Smooth muscle cell (in vitro differentiated cells): Measurements from ENCODE around the gene UNC13A. TPM values are rescaled to one million over a fixed set of nuclear protein-coding genes. Genes with fewer than 3 reads are reported as not detected.
"Not testable (repeated sequence)": the region's sequence is repeated elsewhere in the genome, so short reads cannot be mapped to it uniquely, and the experiment has no call there.

Source experiments
- DNase-seq: peaks from one replicate; lab custom pipeline; 2025; ENCODE audit not compliant: unreplicated experiment; lab: John Stamatoyannopoulos, UW
- H2AFZ ChIP-seq: fragments of 200-600 bp; sonication (generic); 2 replicates; pipeline ENCODE4 v1.6.0; 2016; ENCODE audit warnings: antibody characterized with exemption, low read depth, mild to moderate bottlenecking
- H3F3A ChIP-seq: fragments of 200-600 bp; sonication (generic); 2 replicates; pipeline ENCODE4 v1.6.0; 2017; ENCODE audit warnings: antibody characterized with exemption, low read depth
- H3K27ac ChIP-seq: fragments of 200-600 bp; sonication (generic); 2 replicates; pipeline ENCODE4 v1.5.1; 2016; ENCODE audit warnings: low read depth, mild to moderate bottlenecking
- H3K27me3 ChIP-seq: fragments of 200-600 bp; sonication (generic); 2 replicates; pipeline ENCODE4 v1.6.1; 2016; ENCODE audit warnings: low read depth, mild to moderate bottlenecking
- H3K36me3 ChIP-seq: fragments of 200-600 bp; sonication (generic); 2 replicates; pipeline ENCODE4 v1.5.1; 2016; ENCODE audit warnings: low read depth
- H3K4me1 ChIP-seq: fragments of 200-600 bp; sonication (generic); 2 replicates; pipeline ENCODE4 v1.5.1; 2016; ENCODE audit warnings: low read depth
- H3K4me2 ChIP-seq: fragments of 200-600 bp; sonication (generic); 2 replicates; pipeline ENCODE4 v1.6.0; 2016; ENCODE audit warnings: mild to moderate bottlenecking
- H3K4me3 ChIP-seq: fragments of 200-600 bp; sonication (generic); 2 replicates; pipeline ENCODE4 v1.5.1; 2016; ENCODE audit warnings: mild to moderate bottlenecking
- H3K79me2 ChIP-seq: fragments of 200-600 bp; sonication (generic); 2 replicates; pipeline ENCODE4 v1.6.0; 2016; ENCODE audit warnings: low read depth, mild to moderate bottlenecking
- H3K9ac ChIP-seq: fragments of 200-600 bp; sonication (generic); 2 replicates; pipeline ENCODE4 v1.6.0; 2016; ENCODE audit warnings: low read depth
- H3K9me3 ChIP-seq: fragments of 200-600 bp; sonication (generic); replicated peaks from 2 replicates; pipeline ENCODE4 v1.5.1; 2016; ENCODE audit warnings: low read depth
- H4K20me1 ChIP-seq: fragments of 200-600 bp; sonication (generic); 2 replicates; pipeline ENCODE4 v1.6.0; 2016; ENCODE audit warnings: low read depth
- CTCF ChIP-seq: fragments of 200-600 bp; sonication (generic); IDR thresholded peaks from 2 replicates; pipeline ENCODE4 v1.5.1; 2017; ENCODE audit warnings: borderline replicate concordance, mild to moderate bottlenecking, antibody characterized with exemption; ENCODE audit not compliant: insufficient read depth, poor library complexity, severe bottlenecking
- WGBS: methylation state at CpG from one replicate; pipeline ENCODE4 v1.1.7; 2016; ENCODE audit warnings: low lambda C conversion rate; 5-methylcytosine and 5-hydroxymethylcytosine counted together
- polyA plus RNA-seq: library from polyadenylated mRNA; unstranded; fragments of >200 nt; fragmentation: Nextera tagmentation; extraction: Ambion mirVana; gene quantifications from 2 replicates; pipeline ENCODE4 v1.2.1, GENCODE V29; 2016
- total RNA-seq: library from RNA; depleted of rRNA; stranded (reverse); fragments of >200 nt; gene quantifications from 2 replicates; pipeline ENCODE4 v1.2.3, GENCODE V29; 2014

UNC13A gene
- total and polyA plus RNA-seq, 2 experiments from 2014 or later, result 0.21 to 2.1 TPM

GRCh38 chr19:17555480-17555928 is 132.7 kb downstream of the UNC13A start, which contains the start of gene COLGALT1:
TSS of gene COLGALT1 (plus strand) at chr19:17555649. CDS start at chr19:17555714, 65 bp downstream.
- peaks cover 6% of the 10 kb centered on the region for H3K4me1 ChIP-seq
- H3K4me2 ChIP-seq, result peak within 1 kb of the TSS; percentile 85
- H3K27me3 ChIP-seq, result no peaks in the 10 kb centered on the region
- H3K9ac ChIP-seq, result peak within 1 kb of the TSS; percentile 74
- H3F3A ChIP-seq, result peaks cover 20% of the 10 kb centered on the region
- H3K79me2 ChIP-seq, result peaks cover 14% of the 10 kb centered on the region
- DNase-seq, result peak; percentile 85
- H3K36me3 ChIP-seq, result no peaks in the 10 kb centered on the region
- peak within 1 kb of the TSS; percentile 95 for H2AFZ ChIP-seq
- no peak for TF ChIP-seq CTCF
- H3K9me3 ChIP-seq, result no peaks in the 10 kb centered on the region
- WGBS, result 1% methylated on average over 64 of the region's 64 CpGs
- peak within 1 kb of the TSS; percentile 66 for H3K4me3 ChIP-seq
- H4K20me1 ChIP-seq, result no peaks in the 10 kb centered on the region
- peak within 1 kb of the TSS; percentile 64 for H3K27ac ChIP-seq

- no peak overlapping the region for H3K9ac ChIP-seq
- TF ChIP-seq CTCF, result no peak
- peak overlapping the region; percentile 95 for H2AFZ ChIP-seq
- H3K79me2 ChIP-seq, result peaks cover 14% of the 10 kb centered on the region
- DNase-seq, result no peak
- peak overlapping the region; percentile 56 for H3K27ac ChIP-seq
- no peaks in the 10 kb centered on the region for H3K27me3 ChIP-seq
- peaks cover 6% of the 10 kb centered on the region for H3K4me1 ChIP-seq
- H3K36me3 ChIP-seq, result no peaks in the 10 kb centered on the region
- no peaks in the 10 kb centered on the region for H4K20me1 ChIP-seq
- H3K4me2 ChIP-seq, result peak overlapping the region; percentile 85
- 18% methylated on average over 19 of the region's 19 CpGs for WGBS
- H3F3A ChIP-seq, result peaks cover 20% of the 10 kb centered on the region
- no peaks in the 10 kb centered on the region for H3K9me3 ChIP-seq
- H3K4me3 ChIP-seq, result peak overlapping the region; percentile 66
These were observed 133.1 kb downstream of the UNC13A start for GRCh38 chr19:17554968-17555479.

- peaks cover 6% of the 10 kb centered on the region for H3K4me1 ChIP-seq
- no peaks in the 10 kb centered on the region for H3K27me3 ChIP-seq
- H3K36me3 ChIP-seq, result no peaks in the 10 kb centered on the region
- H3K4me2 ChIP-seq, result no peak overlapping the region
- no peak overlapping the region for H3K9ac ChIP-seq
- no peaks in the 10 kb centered on the region for H4K20me1 ChIP-seq
- H3K9me3 ChIP-seq, result no peaks in the 10 kb centered on the region
- H2AFZ ChIP-seq, result peak overlapping the region; percentile 6
- peaks cover 20% of the 10 kb centered on the region for H3F3A ChIP-seq
- DNase-seq, result no peak
- no peak overlapping the region for H3K27ac ChIP-seq
- TF ChIP-seq CTCF, result no peak
- H3K4me3 ChIP-seq, result no peak overlapping the region
- H3K79me2 ChIP-seq, result peaks cover 14% of the 10 kb centered on the region
- WGBS, result 44% methylated on average over 7 of the region's 7 CpGs
These were observed 134.9 kb downstream of the UNC13A start for GRCh38 chr19:17553256-17553655.

- not testable (repeated sequence) for H3K9ac ChIP-seq, H3K27me3 ChIP-seq, H3K4me2 ChIP-seq, H3K27ac ChIP-seq, H2AFZ ChIP-seq, H3K36me3 ChIP-seq, H3K4me3 ChIP-seq, H3K4me1 ChIP-seq, DNase-seq, H4K20me1 ChIP-seq, H3K9me3 ChIP-seq
- H3K79me2 ChIP-seq, result peaks cover 14% of the 10 kb centered on the region
- WGBS, result 98% methylated on average over 4 of the region's 4 CpGs
- peaks cover 20% of the 10 kb centered on the region for H3F3A ChIP-seq
These were observed 135.4 kb downstream of the UNC13A start for GRCh38 chr19:17552735-17553134.

Other genes with a start within 250 kb of the UNC13A start
- gene TMEM221, start 239.7 kb downstream of the UNC13A start, total RNA-seq, result 0.31 and 1.5 TPM in 2 replicates
- gene TMEM221, start 239.7 kb downstream of the UNC13A start, polyA plus RNA-seq, result 0.63 and 1.5 TPM in 2 replicates
- 0.45 TPM in 1 of 2 replicates, not detected in the other for gene NXNL1, start 227.4 kb downstream of the UNC13A start, total RNA-seq
- gene NXNL1, start 227.4 kb downstream of the UNC13A start, polyA plus RNA-seq, result not detected in 2 replicates
- 6.8 and 9.7 TPM in 2 replicates for gene SLC27A1, start 217.8 kb downstream of the UNC13A start, total RNA-seq
- gene SLC27A1, start 217.8 kb downstream of the UNC13A start, polyA plus RNA-seq, result 11.5 and 11.6 TPM in 2 replicates
- gene PGLS, start 176.7 kb downstream of the UNC13A start, total RNA-seq, result 47.1 and 57.1 TPM in 2 replicates
- gene PGLS, start 176.7 kb downstream of the UNC13A start, polyA plus RNA-seq, result 77.1 and 92.4 TPM in 2 replicates
- gene COLGALT1, start 132.7 kb downstream of the UNC13A start, total RNA-seq, result 126 and 129 TPM in 2 replicates
- gene COLGALT1, start 132.7 kb downstream of the UNC13A start, polyA plus RNA-seq, result 124 and 151 TPM in 2 replicates
- 10.2 and 11.7 TPM in 2 replicates for gene MAP1S, start 31.1 kb upstream of the UNC13A start, total RNA-seq
- gene MAP1S, start 31.1 kb upstream of the UNC13A start, polyA plus RNA-seq, result 55.5 and 62.1 TPM in 2 replicates
- 1.0 and 18.0 TPM in 2 replicates for gene FCHO1, start 63.1 kb upstream of the UNC13A start, total RNA-seq
- gene FCHO1, start 63.1 kb upstream of the UNC13A start, polyA plus RNA-seq, result 5.3 and 5.7 TPM in 2 replicates
- gene B3GNT3, start 106.8 kb upstream of the UNC13A start, total RNA-seq, result 0.67 and 2.8 TPM in 2 replicates
- gene B3GNT3, start 106.8 kb upstream of the UNC13A start, polyA plus RNA-seq, result 0.56 TPM in 1 of 2 replicates, not detected in the other
- gene INSL3, start 133.2 kb upstream of the UNC13A start, total RNA-seq, result 1.1 TPM in 1 of 2 replicates, not detected in the other
- 0.80 and 1.8 TPM in 2 replicates for gene INSL3, start 133.2 kb upstream of the UNC13A start, polyA plus RNA-seq
- 8.8 and 10.8 TPM in 2 replicates for gene JAK3, start 159.6 kb upstream of the UNC13A start, total RNA-seq
- gene JAK3, start 159.6 kb upstream of the UNC13A start, polyA plus RNA-seq, result 9.7 and 10.7 TPM in 2 replicates
- gene RPL18A, start 171.6 kb upstream of the UNC13A start, total RNA-seq, result 795 and 867 TPM in 2 replicates
- gene RPL18A, start 171.6 kb upstream of the UNC13A start, polyA plus RNA-seq, result 1,267 and 1,311 TPM in 2 replicates
- not detected in 2 replicates for gene SLC5A5, start 183.6 kb upstream of the UNC13A start, total RNA-seq
- not detected in 2 replicates for gene SLC5A5, start 183.6 kb upstream of the UNC13A start, polyA plus RNA-seq
- gene CCDC124, start 244.7 kb upstream of the UNC13A start, total RNA-seq, result 32.1 and 34.5 TPM in 2 replicates
- gene CCDC124, start 244.7 kb upstream of the UNC13A start, polyA plus RNA-seq, result 156 and 179 TPM in 2 replicates